Panc1 (cell line): ENCODE results near the gene CASP10.

Experiments
- CTCF ChIP-seq: fragments of 450-650 bp; IDR thresholded peaks from 2 replicates; pipeline ENCODE4 v1.5.1; 2017; ENCODE audit warnings: mild to moderate bottlenecking
- POLR2AphosphoS5 ChIP-seq: IDR thresholded peaks from 2 replicates; pipeline ENCODE4 v1.6.1; 2012; ENCODE audit warnings: mild to moderate bottlenecking, low read depth, low read length, moderate library complexity

- TF ChIP-seq POLR2AphosphoS5 (no peak), CTCF (no peak)
Observed at GRCh38 chr2:201242571-201243277, 59.8 kb downstream of the CASP10 start.
